ENCODE measurements around the gene OSBPL1A. TPM values are rescaled to one million over a fixed set of nuclear protein-coding genes. Genes with fewer than 3 reads are reported as not detected.

OSBPL1A gene
- total RNA-seq, 1 experiment from 2014 or later: 34.8 TPM

DNA sequence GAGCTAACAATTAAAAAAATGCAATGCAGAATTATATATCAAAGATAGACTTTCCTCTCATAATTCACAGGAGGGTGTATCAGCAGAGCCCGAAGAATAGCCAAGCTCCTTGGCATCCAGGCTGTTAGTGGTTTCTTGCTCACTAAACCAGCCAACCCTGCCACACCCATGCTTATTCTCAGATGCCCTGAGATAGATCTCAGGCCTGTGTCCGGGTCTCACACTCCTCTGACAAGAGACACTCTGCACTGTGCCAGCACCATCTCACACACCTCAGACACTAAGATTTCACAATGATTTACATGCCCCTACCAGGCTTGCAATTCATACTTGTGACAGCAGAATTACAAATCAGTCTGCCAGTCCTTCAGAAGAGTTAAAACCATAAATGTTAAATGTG lies 64.5 kb downstream of the OSBPL1A start:
- intact Hi-C loops (cut with micrococcal nuclease; ENCODE audit: unreplicated experiment): no loop called here
- CTCF ChIA-PET: interaction anchor here (0.7 kb wide), 1 partner anchor 425 kb away, joined by 4 read pairs; no protein-coding TSS in a partner anchor
- no peaks in the 10 kb centered on the region for H3K4me1 Mint-ChIP-seq (ENCODE audit: low read depth, unreplicated experiment)
- BruUV-seq (replicated peaks): no TSS peak
- no peaks in the 10 kb centered on the region for H3K27me3 Mint-ChIP-seq (ENCODE audit: unreplicated experiment)
- TF ChIP-seq, protein P1, sequence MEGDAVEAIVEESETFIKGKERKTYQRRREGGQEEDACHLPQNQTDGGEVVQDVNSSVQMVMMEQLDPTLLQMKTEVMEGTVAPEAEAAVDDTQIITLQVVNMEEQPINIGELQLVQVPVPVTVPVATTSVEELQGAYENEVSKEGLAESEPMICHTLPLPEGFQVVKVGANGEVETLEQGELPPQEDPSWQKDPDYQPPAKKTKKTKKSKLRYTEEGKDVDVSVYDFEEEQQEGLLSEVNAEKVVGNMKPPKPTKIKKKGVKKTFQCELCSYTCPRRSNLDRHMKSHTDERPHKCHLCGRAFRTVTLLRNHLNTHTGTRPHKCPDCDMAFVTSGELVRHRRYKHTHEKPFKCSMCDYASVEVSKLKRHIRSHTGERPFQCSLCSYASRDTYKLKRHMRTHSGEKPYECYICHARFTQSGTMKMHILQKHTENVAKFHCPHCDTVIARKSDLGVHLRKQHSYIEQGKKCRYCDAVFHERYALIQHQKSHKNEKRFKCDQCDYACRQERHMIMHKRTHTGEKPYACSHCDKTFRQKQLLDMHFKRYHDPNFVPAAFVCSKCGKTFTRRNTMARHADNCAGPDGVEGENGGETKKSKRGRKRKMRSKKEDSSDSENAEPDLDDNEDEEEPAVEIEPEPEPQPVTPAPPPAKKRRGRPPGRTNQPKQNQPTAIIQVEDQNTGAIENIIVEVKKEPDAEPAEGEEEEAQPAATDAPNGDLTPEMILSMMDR (IDR thresholded peaks at IDR 0.05; ENCODE audit: unreplicated experiment): no peak
- no peak overlapping the region for H3K4me3 Mint-ChIP-seq (ENCODE audit: low read depth, unreplicated experiment)
- no peak for DNase-seq
- no peaks in the 10 kb centered on the region for H3K36me3 Mint-ChIP-seq (ENCODE audit: insufficient read depth, unreplicated experiment)
- H3K27ac Mint-ChIP-seq (ENCODE audit: unreplicated experiment): no peak overlapping the region
- H3K9me3 Mint-ChIP-seq (ENCODE audit: low read depth, unreplicated experiment): no peaks in the 10 kb centered on the region

DNA sequence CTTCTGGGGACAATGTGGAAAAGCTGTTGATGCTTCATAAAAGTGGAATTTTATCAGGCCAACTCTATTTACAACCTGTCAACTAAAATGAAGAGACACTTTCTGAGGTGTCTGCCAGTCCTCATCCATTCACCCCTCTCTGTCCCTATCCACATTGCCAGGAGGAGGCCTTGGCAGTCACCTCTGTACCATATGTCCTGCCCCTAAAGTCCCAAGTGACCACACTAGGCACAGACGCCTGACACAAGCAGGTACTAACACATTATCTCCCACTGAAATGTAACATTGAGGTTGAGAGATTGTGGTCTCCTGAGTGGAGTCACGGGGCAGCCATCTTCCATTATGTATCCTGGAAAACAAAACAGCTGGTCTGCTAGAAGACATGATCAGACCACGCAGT lies 71.4 kb downstream of the OSBPL1A start:
- no TSS peak for BruUV-seq (replicated peaks)
- Mint-ChIP-seq H3K9me3 (ENCODE audit: low read depth, unreplicated experiment) (no peaks in the 10 kb centered on the region), H3K27me3 (ENCODE audit: unreplicated experiment) (no peaks in the 10 kb centered on the region), H3K27ac (ENCODE audit: unreplicated experiment) (no peak overlapping the region), H3K36me3 (ENCODE audit: insufficient read depth, unreplicated experiment) (no peaks in the 10 kb centered on the region), H3K4me3 (ENCODE audit: low read depth, unreplicated experiment) (no peak overlapping the region), H3K4me1 (ENCODE audit: low read depth, unreplicated experiment) (no peaks in the 10 kb centered on the region)
- TF ChIP-seq, protein P1 (IDR thresholded peaks at IDR 0.05; ENCODE audit: unreplicated experiment): no peak
- CTCF ChIA-PET: no interaction called here
- DNase-seq: no peak
- intact Hi-C loops (cut with micrococcal nuclease; ENCODE audit: unreplicated experiment): no loop called here

DNA sequence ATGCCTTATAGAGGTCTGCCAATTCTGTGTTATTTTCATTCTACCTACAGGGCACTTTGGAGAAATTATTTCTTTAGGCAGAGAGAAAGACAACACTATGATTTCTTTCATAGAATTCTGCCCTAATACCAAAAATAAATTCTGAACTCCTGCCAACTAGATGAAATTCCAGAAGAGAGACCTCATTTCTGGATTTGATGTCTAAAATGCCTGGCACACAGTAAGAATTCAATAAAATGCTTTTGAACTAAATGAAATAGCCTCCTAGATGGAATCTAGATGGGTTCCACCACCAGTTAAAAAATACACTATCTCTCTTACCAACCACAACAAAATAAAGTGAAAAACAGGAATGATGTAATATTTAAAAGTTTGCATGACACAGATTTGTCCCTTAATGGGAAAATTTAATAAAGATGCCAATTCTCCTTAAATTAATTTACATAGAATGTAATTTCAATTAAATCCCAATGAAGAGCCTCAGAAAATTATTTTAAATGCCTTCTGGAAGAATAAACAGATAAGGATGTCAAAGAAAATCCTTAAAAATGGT lies 75.0 kb downstream of the OSBPL1A start:
- TF ChIP-seq, protein P1 (IDR thresholded peaks at IDR 0.05; ENCODE audit: unreplicated experiment): no peak
- Mint-ChIP-seq H3K36me3 (ENCODE audit: insufficient read depth, unreplicated experiment) (no peaks in the 10 kb centered on the region), H3K9me3 (ENCODE audit: low read depth, unreplicated experiment) (no peaks in the 10 kb centered on the region), H3K4me1 (ENCODE audit: low read depth, unreplicated experiment) (no peaks in the 10 kb centered on the region), H3K4me3 (ENCODE audit: low read depth, unreplicated experiment) (no peak overlapping the region), H3K27me3 (ENCODE audit: unreplicated experiment) (no peaks in the 10 kb centered on the region), H3K27ac (ENCODE audit: unreplicated experiment) (no peak overlapping the region)
- no peak for DNase-seq
- BruUV-seq (replicated peaks): no TSS peak
- CTCF ChIA-PET: interaction anchor here (0.7 kb wide), 1 partner anchor 1543 kb away, joined by 3 read pairs; no protein-coding TSS in a partner anchor
- intact Hi-C loops (cut with micrococcal nuclease; ENCODE audit: unreplicated experiment): no loop called here

DNA sequence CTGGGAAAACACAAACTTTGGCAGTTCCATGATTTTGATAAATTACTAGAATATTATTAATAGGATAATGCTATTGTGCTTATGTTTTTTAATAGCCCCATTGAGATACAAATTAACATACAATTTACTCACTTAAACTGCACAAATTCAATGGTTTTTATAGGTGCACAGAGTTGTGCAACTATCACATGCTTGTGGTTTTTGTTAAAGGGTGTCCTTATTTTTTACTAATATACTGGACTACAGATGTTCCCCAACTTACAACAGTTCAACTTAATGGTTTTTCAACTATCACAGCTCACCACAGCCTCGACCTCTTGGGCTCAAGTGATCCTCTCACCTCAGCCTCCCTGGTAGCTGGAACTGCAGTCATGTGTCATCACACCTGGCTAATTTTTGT lies 76.6 kb downstream of the OSBPL1A start:
- CTCF ChIA-PET: no interaction called here
- Mint-ChIP-seq H3K27ac (ENCODE audit: unreplicated experiment) (no peak overlapping the region), H3K4me3 (ENCODE audit: low read depth, unreplicated experiment) (no peak overlapping the region), H3K27me3 (ENCODE audit: unreplicated experiment) (no peaks in the 10 kb centered on the region), H3K9me3 (ENCODE audit: low read depth, unreplicated experiment) (no peaks in the 10 kb centered on the region), H3K36me3 (ENCODE audit: insufficient read depth, unreplicated experiment) (no peaks in the 10 kb centered on the region), H3K4me1 (ENCODE audit: low read depth, unreplicated experiment) (no peaks in the 10 kb centered on the region)
- TF ChIP-seq, protein P1 (IDR thresholded peaks at IDR 0.05; ENCODE audit: unreplicated experiment): no peak
- intact Hi-C loops (cut with micrococcal nuclease; ENCODE audit: unreplicated experiment): no loop called here
- no peak for DNase-seq
- no TSS peak for BruUV-seq (replicated peaks)

Data from Calu3 (cell line).